ENCODE data around the gene PPP4R2. TPM values are rescaled to one million over a fixed set of nuclear protein-coding genes. Genes with fewer than 3 reads are reported as not detected.

PPP4R2 gene
- total and polyA plus RNA-seq, 2 donors (not counting 1 experiment from before 2014, with no cell fraction given) = 9.8 to 57.5 TPM

GRCh38 chr3:72985576-72985975, 11.0 kb upstream of the PPP4R2 start:
- intact Hi-C loops (cut with micrococcal nuclease) = no loop called here
- TF ChIP-seq EZH2 (IDR thresholded peaks at IDR 0.05; ENCODE audit: borderline replicate concordance, insufficient read depth, low read depth, low read length, poor library complexity, severe bottlenecking) = no peak
- peaks cover 0 to 6% (median under 1%) of the 10 kb centered on the region in 4 experiments for H3K27me3 ChIP-seq (replicated peaks in 1 of 4; ENCODE audit: control extremely low read depth in 1 of 4, control insufficient read depth in 3 of 4, insufficient read depth in 4 of 4, low read length in 3 of 4)
- H3K4me3 ChIP-seq (ENCODE audit: control extremely low read depth in 1 of 5, extremely low read depth in 1 of 5, insufficient read depth in 1 of 5, low read depth in 2 of 5, low read length in 4 of 5) = no peak overlapping the region
- H3K9ac ChIP-seq (ENCODE audit: low read length) = no peak overlapping the region
- H3K4me3 Mint-ChIP-seq = no peak overlapping the region
- peaks cover 8 to 19% (median 17%) of the 10 kb centered on the region in 3 donors for H3K9me3 ChIP-seq (ENCODE audit: control extremely low read depth in 1 of 3, control insufficient read depth in 2 of 3, insufficient read depth in 1 of 3, low read length in 2 of 3)
- H3K27me3 Mint-ChIP-seq = peaks cover 6% of the 10 kb centered on the region
- ChIA-PET CTCF (no interaction called here), POLR2A (no interaction called here)
- no CpG with 5 or more reads among the region's 1 CpG for WGBS (ENCODE audit: insufficient coverage)
- H2AFZ ChIP-seq (ENCODE audit: insufficient read depth, low read depth, low read length, poor library complexity, severe bottlenecking) = no peak overlapping the region
- no peaks in the 10 kb centered on the region for H3K4me1 Mint-ChIP-seq
- H3K4me2 ChIP-seq (replicated peaks; ENCODE audit: low read depth, low read length, poor library complexity, severe bottlenecking) = no peak overlapping the region
- no peaks in the 10 kb centered on the region for H3K4me1 ChIP-seq (ENCODE audit: control insufficient read depth in 2 of 2, insufficient read depth in 2 of 2, low read length in 2 of 2)
- ATAC-seq (ENCODE audit: low read depth) (no peak), DNase-seq (no peak)
- H3K27ac Mint-ChIP-seq = no peak overlapping the region
- H3K9me3 Mint-ChIP-seq (ENCODE audit: insufficient read depth) = peaks cover 6% of the 10 kb centered on the region
- no peaks in the 10 kb centered on the region for H4K20me1 ChIP-seq (ENCODE audit: control insufficient read depth, insufficient read depth, low read length, poor library complexity, severe bottlenecking)
- no peaks in the 10 kb centered on the region for H3K36me3 ChIP-seq (replicated peaks in 1 of 2; ENCODE audit: control extremely low read depth in 1 of 2, control insufficient read depth in 1 of 2, extremely low read depth in 1 of 2, insufficient read depth in 2 of 2, low read length in 1 of 2)
- no peak overlapping the region for H3K27ac ChIP-seq (ENCODE audit: low read length in 2 of 2)
- no peaks in the 10 kb centered on the region for H3K79me2 ChIP-seq (ENCODE audit: control insufficient read depth, insufficient read depth, low read length)

DNA sequence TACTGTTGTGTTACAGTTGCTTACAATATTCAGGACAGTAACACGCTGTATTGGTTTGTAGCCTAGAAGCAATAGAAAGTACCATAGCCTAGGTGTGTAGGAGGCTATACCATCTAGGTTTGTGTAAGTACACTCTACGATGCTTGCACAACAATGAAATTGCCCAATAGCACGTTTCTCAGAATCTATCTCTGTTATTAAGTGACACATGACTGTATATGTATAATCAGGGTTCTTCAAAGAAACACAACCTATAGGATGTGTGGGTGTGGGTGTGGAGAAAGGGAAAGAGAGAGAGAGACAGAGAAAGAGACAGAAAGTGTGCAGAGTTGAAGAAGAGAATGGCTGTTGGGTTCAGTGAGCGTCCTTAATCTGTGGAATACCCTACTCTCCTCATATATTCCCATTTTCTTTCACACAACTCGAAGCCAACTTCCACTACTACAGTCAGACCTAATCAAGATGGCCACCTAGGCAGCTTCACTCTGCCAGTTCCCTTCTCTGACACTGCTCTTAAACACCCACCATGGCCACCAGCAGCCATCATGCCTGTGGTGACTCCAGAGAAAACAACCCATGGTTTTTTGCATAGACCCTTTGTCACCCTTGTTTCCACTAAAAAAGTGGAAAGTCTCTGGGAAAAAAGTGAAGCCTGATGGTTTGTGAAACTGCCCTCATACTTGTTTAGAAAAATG, 5.8 kb upstream of the PPP4R2 start:
- Histone ChIP-seq H3K27ac (ENCODE audit: low read length in 2 of 2) (no peak overlapping the region), H3K9ac (ENCODE audit: low read length) (no peak overlapping the region), H2AFZ (ENCODE audit: insufficient read depth, low read depth, low read length, poor library complexity, severe bottlenecking) (no peak overlapping the region), H3K4me1 (ENCODE audit: control insufficient read depth in 2 of 2, insufficient read depth in 2 of 2, low read length in 2 of 2) (no peaks in the 10 kb centered on the region), H4K20me1 (ENCODE audit: control insufficient read depth, insufficient read depth, low read length, poor library complexity, severe bottlenecking) (no peaks in the 10 kb centered on the region), H3K36me3 (replicated peaks in 1 of 2; ENCODE audit: control extremely low read depth in 1 of 2, control insufficient read depth in 1 of 2, extremely low read depth in 1 of 2, insufficient read depth in 2 of 2, low read length in 1 of 2) (no peaks in the 10 kb centered on the region), H3K4me2 (replicated peaks; ENCODE audit: low read depth, low read length, poor library complexity, severe bottlenecking) (no peak overlapping the region), H3K79me2 (ENCODE audit: control insufficient read depth, insufficient read depth, low read length) (no peaks in the 10 kb centered on the region), H3K9me3 (ENCODE audit: control extremely low read depth in 1 of 3, control insufficient read depth in 2 of 3, insufficient read depth in 1 of 3, low read length in 2 of 3) (peaks cover 2 to 8% (median 5%) of the 10 kb centered on the region in 3 donors), H3K4me3 (ENCODE audit: control extremely low read depth in 1 of 5, extremely low read depth in 1 of 5, insufficient read depth in 1 of 5, low read depth in 2 of 5, low read length in 4 of 5) (no peak overlapping the region), H3K27me3 (replicated peaks in 1 of 4; ENCODE audit: control extremely low read depth in 1 of 4, control insufficient read depth in 3 of 4, insufficient read depth in 4 of 4, low read length in 3 of 4) (peaks cover 0 to 2% (median 0%) of the 10 kb centered on the region in 4 experiments)
- POLR2A ChIA-PET = no interaction called here
- peaks cover 1% of the 10 kb centered on the region for H3K4me1 Mint-ChIP-seq
- H3K9me3 Mint-ChIP-seq (ENCODE audit: insufficient read depth) = peaks cover 3% of the 10 kb centered on the region
- 91% methylated on average over 1 of the region's 5 CpGs for WGBS (ENCODE audit: insufficient coverage)
- no peak overlapping the region for H3K4me3 Mint-ChIP-seq
- intact Hi-C loops (cut with micrococcal nuclease) = loop anchor here (10.0 kb wide), 1 partner anchor 1266 kb away; the partner anchor contains the start of gene EIF4E3
- DNase-seq (no peak), ATAC-seq (ENCODE audit: low read depth) (no peak)
- no peak for TF ChIP-seq EZH2 (IDR thresholded peaks at IDR 0.05; ENCODE audit: borderline replicate concordance, insufficient read depth, low read depth, low read length, poor library complexity, severe bottlenecking)
- TF ChIP-seq, protein P1, sequence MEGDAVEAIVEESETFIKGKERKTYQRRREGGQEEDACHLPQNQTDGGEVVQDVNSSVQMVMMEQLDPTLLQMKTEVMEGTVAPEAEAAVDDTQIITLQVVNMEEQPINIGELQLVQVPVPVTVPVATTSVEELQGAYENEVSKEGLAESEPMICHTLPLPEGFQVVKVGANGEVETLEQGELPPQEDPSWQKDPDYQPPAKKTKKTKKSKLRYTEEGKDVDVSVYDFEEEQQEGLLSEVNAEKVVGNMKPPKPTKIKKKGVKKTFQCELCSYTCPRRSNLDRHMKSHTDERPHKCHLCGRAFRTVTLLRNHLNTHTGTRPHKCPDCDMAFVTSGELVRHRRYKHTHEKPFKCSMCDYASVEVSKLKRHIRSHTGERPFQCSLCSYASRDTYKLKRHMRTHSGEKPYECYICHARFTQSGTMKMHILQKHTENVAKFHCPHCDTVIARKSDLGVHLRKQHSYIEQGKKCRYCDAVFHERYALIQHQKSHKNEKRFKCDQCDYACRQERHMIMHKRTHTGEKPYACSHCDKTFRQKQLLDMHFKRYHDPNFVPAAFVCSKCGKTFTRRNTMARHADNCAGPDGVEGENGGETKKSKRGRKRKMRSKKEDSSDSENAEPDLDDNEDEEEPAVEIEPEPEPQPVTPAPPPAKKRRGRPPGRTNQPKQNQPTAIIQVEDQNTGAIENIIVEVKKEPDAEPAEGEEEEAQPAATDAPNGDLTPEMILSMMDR (IDR thresholded peaks at IDR 0.05) = no peak
- CTCF ChIA-PET = no interaction called here
- no peaks in the 10 kb centered on the region for H3K27me3 Mint-ChIP-seq
- H3K27ac Mint-ChIP-seq = no peak overlapping the region
